OCI-LY3 (cell line): ENCODE measurements around the gene CHD8.

Experiments
- H2AFZ ChIP-seq: fragments of 200-600, 300-600 bp; shearing (Covaris generic); 2 replicates; pipeline ENCODE4 v1.6.0; 2014; ENCODE audit warnings: antibody characterized with exemption, low read depth, low read length
- H3K27ac ChIP-seq: fragments of 200-600, 300-600 bp; sonication (generic); 2 replicates; pipeline ENCODE4 v1.5.1; 2014; ENCODE audit warnings: mild to moderate bottlenecking, low read length, moderate library complexity, mixed read lengths
- H3K27me3 ChIP-seq: fragments of 200-600, 300-600 bp; sonication (generic); 2 replicates; pipeline ENCODE4 v1.6.1; 2014; ENCODE audit warnings: low read depth, low read length, mixed read lengths
- H3K36me3 ChIP-seq: fragments of 200-600, 300-600 bp; sonication (generic); replicated peaks from 2 replicates; pipeline ENCODE3; 2014; ENCODE audit warnings: low read depth, low read length, mixed read lengths
- H3K4me1 ChIP-seq: fragments of 300-600, 200-600 bp; sonication (generic); 2 replicates; pipeline ENCODE4 v1.6.1; 2014; ENCODE audit warnings: low read length, mixed read lengths
- H3K4me2 ChIP-seq: fragments of 200-600, 300-600 bp; sonication (generic); 2 replicates; pipeline ENCODE4 v1.6.1; 2014; ENCODE audit warnings: low read length, mixed read lengths
- H3K4me3 ChIP-seq: fragments of 300-600, 200-600 bp; sonication (generic); 2 replicates; pipeline ENCODE4 v1.5.1; 2014; ENCODE audit warnings: antibody characterized with exemption, mild to moderate bottlenecking, low read length, moderate library complexity
- H3K79me2 ChIP-seq: fragments of 300-600, 200-600 bp; shearing (Covaris generic); 2 replicates; pipeline ENCODE4 v1.6.1; 2014; ENCODE audit warnings: mild to moderate bottlenecking, low read length, mixed read lengths
- H3K9ac ChIP-seq: fragments of 300-600, 200-600 bp; shearing (Covaris generic); 2 replicates; pipeline ENCODE4 v1.6.0; 2014; ENCODE audit warnings: mild to moderate bottlenecking, low read length, moderate library complexity
- H3K9me3 ChIP-seq: fragments of 200-600, 300-600 bp; shearing (Covaris generic); 2 replicates; pipeline ENCODE4 v1.6.1; 2014; ENCODE audit warnings: low read length, mixed read lengths; ENCODE audit not compliant: insufficient read depth
- H4K20me1 ChIP-seq: fragments of 200-600, 300-600 bp; sonication (generic); 2 replicates; pipeline ENCODE4 v1.6.1; 2016; ENCODE audit warnings: low read length, mixed read lengths; ENCODE audit not compliant: insufficient read depth
- CTCF ChIP-seq: fragments of 200-600, 300-600 bp; sonication (generic); IDR thresholded peaks from 2 replicates; pipeline ENCODE4 v1.5.1; 2014; ENCODE audit warnings: antibody characterized with exemption, low read length, low read depth
- EZH2phosphoT487 ChIP-seq: fragments of 200-600 bp; shearing (Covaris generic); IDR thresholded peaks from 2 replicates; pipeline ENCODE4 v1.6.1; 2018; ENCODE audit warnings: antibody characterized with exemption, mixed run types, low read depth

CHD8 gene

DNA sequence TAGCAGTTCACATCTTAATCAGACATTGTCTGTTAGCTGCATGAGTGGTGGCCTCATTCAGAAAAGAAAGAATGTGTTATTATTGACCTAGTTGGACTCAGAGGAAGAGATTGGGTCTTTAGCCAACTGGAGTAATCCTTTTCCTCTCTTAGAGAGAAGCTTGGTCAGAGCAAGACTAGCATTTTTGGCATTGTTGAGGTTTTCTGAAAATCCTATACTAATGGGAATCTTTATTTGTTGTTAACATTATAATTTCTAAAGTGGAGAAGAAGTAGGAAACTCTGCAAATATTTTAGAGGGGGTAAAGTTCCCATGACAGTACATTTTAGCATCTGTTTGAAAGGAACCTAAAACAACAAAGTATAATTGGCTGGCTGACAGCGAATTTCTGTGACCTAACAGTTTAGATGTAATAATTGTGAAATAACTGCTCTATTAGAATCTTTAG is 30.7 kb upstream of the CHD8 start:
- H3K9me3 ChIP-seq: no peaks in the 10 kb centered on the region
- H4K20me1 ChIP-seq: no peaks in the 10 kb centered on the region
- no peaks in the 10 kb centered on the region for H3K4me1 ChIP-seq
- H3K4me2 ChIP-seq: no peak overlapping the region
- no peak overlapping the region for H3K4me3 ChIP-seq
- no peaks in the 10 kb centered on the region for H3K79me2 ChIP-seq
- TF ChIP-seq EZH2phosphoT487: no peak
- TF ChIP-seq CTCF: no peak
- H2AFZ ChIP-seq: no peak overlapping the region
- H3K9ac ChIP-seq: no peak overlapping the region
- H3K36me3 ChIP-seq: peaks cover 10% of the 10 kb centered on the region
- no peaks in the 10 kb centered on the region for H3K27me3 ChIP-seq
- H3K27ac ChIP-seq: no peak overlapping the region

GRCh38 chr14:21476925-21477681 is 21.2 kb upstream of the CHD8 start, which contains the start of the genes RAB2B and TOX4:
Gene RAB2B (minus strand): TSS chr14:21476959. CDS start chr14:21476872, 87 bp downstream.
Gene TOX4 (plus strand): TSS chr14:21477195. CDS start chr14:21477279, 84 bp downstream.
- Histone ChIP-seq H3K36me3 (no peaks in the 10 kb centered on the region), H3K4me1 (peaks cover 12% of the 10 kb centered on the region), H3K27ac (peak within 1 kb of the TSS; percentile 57), H2AFZ (peak within 1 kb of the TSS; percentile 76), H3K4me3 (peak within 1 kb of the TSS; percentile 92), H3K9me3 (no peaks in the 10 kb centered on the region), H3K79me2 (peaks cover 27% of the 10 kb centered on the region), H3K4me2 (peak within 1 kb of the TSS; percentile 79), H3K27me3 (no peaks in the 10 kb centered on the region), H3K9ac (peak within 1 kb of the TSS; percentile 73), H4K20me1 (no peaks in the 10 kb centered on the region)
- TF ChIP-seq EZH2phosphoT487 (no peak), CTCF (peak; percentile 87)

- peak overlapping the region; percentile 92 for H3K4me3 ChIP-seq
- H3K79me2 ChIP-seq: peaks cover 27% of the 10 kb centered on the region
- peak overlapping the region; percentile 73 for H3K9ac ChIP-seq
- H3K36me3 ChIP-seq: no peaks in the 10 kb centered on the region
- H3K27me3 ChIP-seq: no peaks in the 10 kb centered on the region
- H4K20me1 ChIP-seq: no peaks in the 10 kb centered on the region
- H3K9me3 ChIP-seq: no peaks in the 10 kb centered on the region
- H3K4me2 ChIP-seq: peak overlapping the region; percentile 71
- TF ChIP-seq CTCF (no peak), EZH2phosphoT487 (no peak)
- H3K27ac ChIP-seq: peak overlapping the region; percentile 57
- H3K4me1 ChIP-seq: peaks cover 12% of the 10 kb centered on the region
- peak overlapping the region; percentile 76 for H2AFZ ChIP-seq
Observed at GRCh38 chr14:21476523-21476924, 20.6 kb upstream of the CHD8 start.

- Histone ChIP-seq H3K27me3 (no peaks in the 10 kb centered on the region), H3K4me3 (peak overlapping the region; percentile 92), H3K4me1 (peaks cover 12% of the 10 kb centered on the region), H3K4me2 (peak overlapping the region; percentile 71), H2AFZ (peak overlapping the region; percentile 76), H3K9ac (peak overlapping the region; percentile 73), H3K27ac (peak overlapping the region; percentile 57), H4K20me1 (no peaks in the 10 kb centered on the region), H3K9me3 (no peaks in the 10 kb centered on the region), H3K79me2 (peaks cover 24% of the 10 kb centered on the region), H3K36me3 (no peaks in the 10 kb centered on the region)
- TF ChIP-seq CTCF (no peak), EZH2phosphoT487 (no peak)
Observed at GRCh38 chr14:21475767-21476522, 20.0 kb upstream of the CHD8 start.
